Measurements from ENCODE around the gene ALKBH1. TPM values are rescaled to one million over a fixed set of nuclear protein-coding genes. Genes with fewer than 3 reads are reported as not detected.
"Not testable (repeated sequence)": the region's sequence is repeated elsewhere in the genome, so short reads cannot be mapped to it uniquely, and the experiment has no call there.

The ALKBH1 gene
- total RNA-seq, 2 experiments from 2014 or later = 13.5 to 14.5 TPM

GRCh38 chr14:77640756-77641533, 66.9 kb downstream of the ALKBH1 start:
- peak; percentile 18 for DNase-seq
- H3K4me3 Mint-ChIP-seq = peak overlapping the region; percentile 84
- peaks cover 4% of the 10 kb centered on the region for H3K9me3 Mint-ChIP-seq
- intact Hi-C loops (cut with micrococcal nuclease) = no loop called here
- H3K27me3 Mint-ChIP-seq (ENCODE audit: low read depth) = no peaks in the 10 kb centered on the region
- CTCF ChIA-PET = no interaction called here
- H3K27ac Mint-ChIP-seq = peak overlapping the region; percentile 84
- H3K36me3 Mint-ChIP-seq (ENCODE audit: low read depth) = no peaks in the 10 kb centered on the region
- H3K4me1 Mint-ChIP-seq (ENCODE audit: low read depth) = peaks cover 17% of the 10 kb centered on the region

GRCh38 chr14:77638771-77639171, 69.1 kb downstream of the ALKBH1 start:
- intact Hi-C loops (cut with micrococcal nuclease) = no loop called here
- no peaks in the 10 kb centered on the region for H3K36me3 Mint-ChIP-seq (ENCODE audit: low read depth)
- DNase-seq = no peak
- CTCF ChIA-PET = interaction anchor here (0.6 to 1.2 kb wide), 2 partner anchors 24 to 31 kb away, joined by 3 to 4 read pairs; no protein-coding TSS in a partner anchor
- H3K9me3 Mint-ChIP-seq = peaks cover 7% of the 10 kb centered on the region
- no peak overlapping the region for H3K27ac Mint-ChIP-seq
- H3K4me3 Mint-ChIP-seq = no peak overlapping the region
- H3K4me1 Mint-ChIP-seq (ENCODE audit: low read depth) = peaks cover 17% of the 10 kb centered on the region
- no peaks in the 10 kb centered on the region for H3K27me3 Mint-ChIP-seq (ENCODE audit: low read depth)

GRCh38 chr14:77635869-77636268, 72.0 kb downstream of the ALKBH1 start:
- H3K4me1 Mint-ChIP-seq (ENCODE audit: low read depth); intact Hi-C loops (cut with micrococcal nuclease): not testable (repeated sequence)

GRCh38 chr14:77635466-77635865, 72.4 kb downstream of the ALKBH1 start:
- CTCF ChIA-PET; H3K4me1 Mint-ChIP-seq (ENCODE audit: low read depth); H3K4me3 Mint-ChIP-seq; H3K27me3 Mint-ChIP-seq (ENCODE audit: low read depth); DNase-seq; intact Hi-C loops (cut with micrococcal nuclease); H3K9me3 Mint-ChIP-seq; H3K27ac Mint-ChIP-seq; H3K36me3 Mint-ChIP-seq (ENCODE audit: low read depth): not testable (repeated sequence)

More at GRCh38 chr14:77635869-77636268, 72.0 kb downstream of the ALKBH1 start:
- H3K27ac Mint-ChIP-seq; H3K36me3 Mint-ChIP-seq (ENCODE audit: low read depth); CTCF ChIA-PET; H3K4me3 Mint-ChIP-seq; DNase-seq; H3K9me3 Mint-ChIP-seq; H3K27me3 Mint-ChIP-seq (ENCODE audit: low read depth): not testable (repeated sequence)

GRCh38 chr14:77630111-77630510, 77.7 kb downstream of the ALKBH1 start:
- CTCF ChIA-PET = no interaction called here
- Mint-ChIP-seq H3K36me3 (ENCODE audit: low read depth) (no peaks in the 10 kb centered on the region), H3K9me3 (peaks cover 6% of the 10 kb centered on the region), H3K27me3 (ENCODE audit: low read depth) (no peaks in the 10 kb centered on the region), H3K27ac (no peak overlapping the region), H3K4me3 (no peak overlapping the region), H3K4me1 (ENCODE audit: low read depth) (peaks cover 3% of the 10 kb centered on the region)
- intact Hi-C loops (cut with micrococcal nuclease) = no loop called here
- DNase-seq = no peak

- intact Hi-C loops (cut with micrococcal nuclease) = no loop called here
- Mint-ChIP-seq H3K9me3 (peaks cover 4% of the 10 kb centered on the region), H3K4me1 (ENCODE audit: low read depth) (peaks cover 4% of the 10 kb centered on the region), H3K36me3 (ENCODE audit: low read depth) (no peaks in the 10 kb centered on the region), H3K27me3 (ENCODE audit: low read depth) (no peaks in the 10 kb centered on the region), H3K27ac (no peak overlapping the region), H3K4me3 (no peak overlapping the region)
- CTCF ChIA-PET = no interaction called here
- DNase-seq = no peak
Measured at GRCh38 chr14:77625360-77625759, 82.5 kb downstream of the ALKBH1 start.

GRCh38 chr14:77623201-77623600, 84.6 kb downstream of the ALKBH1 start:
- no peak overlapping the region for H3K4me3 Mint-ChIP-seq
- CTCF ChIA-PET = interaction anchor here (0.7 kb wide), 1 partner anchor 164 kb away, joined by 3 read pairs; no protein-coding TSS in a partner anchor
- intact Hi-C loops (cut with micrococcal nuclease) = no loop called here
- no peaks in the 10 kb centered on the region for H3K27me3 Mint-ChIP-seq (ENCODE audit: low read depth)
- H3K27ac Mint-ChIP-seq = no peak overlapping the region
- H3K36me3 Mint-ChIP-seq (ENCODE audit: low read depth) = no peaks in the 10 kb centered on the region
- no peaks in the 10 kb centered on the region for H3K9me3 Mint-ChIP-seq
- peaks cover 4% of the 10 kb centered on the region for H3K4me1 Mint-ChIP-seq (ENCODE audit: low read depth)
- no peak for DNase-seq

Other genes starting within 250 kb of the ALKBH1 start
- gene AHSA1, start 249.9 kb downstream of the ALKBH1 start, total RNA-seq = 100 to 1,000 TPM; 230 to 246 TPM
- not detected for gene ISM2, start 209.2 kb downstream of the ALKBH1 start, total RNA-seq
- 10 to 100 TPM; 16.1 to 18.1 TPM for gene SPTLC2, start 91.4 kb downstream of the ALKBH1 start, total RNA-seq
- 100 to 1,000 TPM; 134 to 149 TPM for gene SLIRP, start 80 bp upstream of the ALKBH1 start, total RNA-seq
- 100 to 1,000 TPM; 117 to 129 TPM for gene SNW1, start 53.1 kb upstream of the ALKBH1 start, total RNA-seq
- gene ADCK1, start 92.1 kb upstream of the ALKBH1 start, total RNA-seq = 1 to 10 TPM; 4.2 to 5.1 TPM